NCI-H2081 treated with DMSO at 0.1 percent for 48 hours (cell line): ENCODE measurements around the gene ASAP2.
"Not testable (repeated sequence)": the region's sequence is repeated elsewhere in the genome, so short reads cannot be mapped to it uniquely, and the experiment has no call there.

Source experiments
- DNase-seq: peaks from one replicate; lab custom pipeline; 2025; lab: John Stamatoyannopoulos, UW

ASAP2 gene

GRCh38 chr2:9251154-9252001, 44.8 kb downstream of the ASAP2 start:
- DNase-seq, result no peak

GRCh38 chr2:9252002-9252357, 45.4 kb downstream of the ASAP2 start:
- no peak for DNase-seq

GRCh38 chr2:9255416-9255815, 48.8 kb downstream of the ASAP2 start:
- DNase-seq, result no peak

GRCh38 chr2:9256147-9256546, 49.5 kb downstream of the ASAP2 start:
- no peak for DNase-seq

- DNase-seq, result no peak
Measured at GRCh38 chr2:9256570-9257043, 50.0 kb downstream of the ASAP2 start.

GRCh38 chr2:9258501-9258900, 51.9 kb downstream of the ASAP2 start:
- no peak for DNase-seq

- no peak for DNase-seq
Measured at GRCh38 chr2:9258953-9259399, 52.4 kb downstream of the ASAP2 start.

GRCh38 chr2:9260464-9260918, 53.9 kb downstream of the ASAP2 start:
- no peak for DNase-seq

- DNase-seq, result no peak
Measured at GRCh38 chr2:9261231-9261883, 54.7 kb downstream of the ASAP2 start.

GRCh38 chr2:9262671-9263171, 56.1 kb downstream of the ASAP2 start:
- DNase-seq, result no peak

GRCh38 chr2:9263428-9263827, 56.8 kb downstream of the ASAP2 start:
- DNase-seq, result no peak

GRCh38 chr2:9264301-9264700, 57.7 kb downstream of the ASAP2 start:
- DNase-seq, result no peak

- no peak for DNase-seq
Measured at GRCh38 chr2:9266711-9267110, 60.1 kb downstream of the ASAP2 start.

GRCh38 chr2:9267286-9267685, 60.7 kb downstream of the ASAP2 start:
- DNase-seq, result not testable (repeated sequence)

- no peak for DNase-seq
Measured at GRCh38 chr2:9268301-9269080, 61.9 kb downstream of the ASAP2 start.

GRCh38 chr2:9269295-9269694, 62.7 kb downstream of the ASAP2 start:
- DNase-seq, result no peak

GRCh38 chr2:9269695-9270360, 63.2 kb downstream of the ASAP2 start:
- no peak for DNase-seq

GRCh38 chr2:9271091-9271490, 64.5 kb downstream of the ASAP2 start:
- DNase-seq, result no peak

- DNase-seq, result no peak
Measured at GRCh38 chr2:9271691-9272090, 65.1 kb downstream of the ASAP2 start.

- DNase-seq, result no peak
Measured at GRCh38 chr2:9273486-9274130, 67.0 kb downstream of the ASAP2 start.

GRCh38 chr2:9274701-9275343, 68.2 kb downstream of the ASAP2 start:
- no peak for DNase-seq
